HG03354 (cell line): ENCODE measurements around the gene SUPT3H.
"Not testable (repeated sequence)": the region's sequence is repeated elsewhere in the genome, so short reads cannot be mapped to it uniquely, and the experiment has no call there.

ENCODE experiments used
- ATAC-seq: cut with Tn5 transposase; IDR thresholded peaks from one replicate; pipeline ENCODE4 v1.9.1; 2021; ENCODE audit warnings: mild to moderate bottlenecking; ENCODE audit not compliant: unreplicated experiment, poor library complexity, severe bottlenecking

Gene SUPT3H

DNA sequence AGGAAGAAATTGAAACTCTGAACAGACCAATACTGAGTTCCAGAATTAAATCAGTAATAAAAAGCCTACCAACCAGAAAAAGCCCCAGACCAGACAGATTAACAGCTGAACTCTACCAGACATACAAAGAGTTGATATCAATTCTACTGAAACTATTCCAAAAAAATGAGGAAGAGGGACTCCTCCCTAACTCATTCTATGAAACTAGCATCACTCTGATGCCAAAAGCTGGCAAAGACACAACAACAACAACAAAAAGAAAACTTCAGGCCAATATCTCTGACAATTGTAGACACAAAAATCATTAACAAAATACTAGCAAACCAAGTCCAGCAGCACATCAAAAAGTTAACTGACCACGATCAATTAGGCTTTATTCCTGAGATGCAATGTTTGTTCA, 295.6 kb downstream of the SUPT3H start:
- ATAC-seq: no peak

DNA sequence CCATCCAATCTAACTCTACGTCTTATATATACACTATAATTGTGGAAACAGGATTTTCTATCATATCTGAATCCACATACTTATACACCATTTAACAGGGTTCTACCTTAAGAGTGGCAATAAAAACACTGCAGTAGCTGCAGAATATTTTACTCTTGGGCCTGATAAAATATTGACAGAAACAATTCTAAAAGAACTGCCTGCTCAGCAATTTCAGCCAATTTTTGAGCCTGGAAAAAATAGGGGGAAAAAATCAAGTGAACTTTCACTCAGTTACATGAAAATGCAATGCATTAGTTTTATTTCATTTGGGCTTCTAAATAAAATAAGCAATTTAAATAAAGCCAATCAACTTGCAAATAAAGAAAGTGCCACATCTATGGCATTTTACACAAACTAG, 296.1 kb downstream of the SUPT3H start:
- no peak for ATAC-seq

DNA sequence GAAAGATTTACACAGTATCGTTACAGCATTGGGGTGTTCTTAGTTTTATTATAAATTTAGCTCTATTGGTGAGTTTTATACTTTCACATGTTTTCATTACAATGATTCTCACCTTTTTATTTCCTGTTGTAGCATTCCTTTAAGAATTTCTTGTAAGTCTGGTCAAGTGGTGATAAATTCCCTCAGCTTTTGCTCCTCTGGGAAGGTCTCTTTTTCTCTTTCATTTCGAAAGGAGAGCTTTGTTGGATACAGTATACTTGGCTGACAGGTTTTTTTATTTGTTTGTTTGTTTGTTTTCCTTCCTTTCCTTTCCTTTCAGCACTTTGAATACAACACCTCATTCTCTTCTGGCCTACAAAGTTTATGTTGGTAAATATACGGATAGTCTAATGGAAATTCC, 299.3 kb downstream of the SUPT3H start:
- no peak for ATAC-seq

DNA sequence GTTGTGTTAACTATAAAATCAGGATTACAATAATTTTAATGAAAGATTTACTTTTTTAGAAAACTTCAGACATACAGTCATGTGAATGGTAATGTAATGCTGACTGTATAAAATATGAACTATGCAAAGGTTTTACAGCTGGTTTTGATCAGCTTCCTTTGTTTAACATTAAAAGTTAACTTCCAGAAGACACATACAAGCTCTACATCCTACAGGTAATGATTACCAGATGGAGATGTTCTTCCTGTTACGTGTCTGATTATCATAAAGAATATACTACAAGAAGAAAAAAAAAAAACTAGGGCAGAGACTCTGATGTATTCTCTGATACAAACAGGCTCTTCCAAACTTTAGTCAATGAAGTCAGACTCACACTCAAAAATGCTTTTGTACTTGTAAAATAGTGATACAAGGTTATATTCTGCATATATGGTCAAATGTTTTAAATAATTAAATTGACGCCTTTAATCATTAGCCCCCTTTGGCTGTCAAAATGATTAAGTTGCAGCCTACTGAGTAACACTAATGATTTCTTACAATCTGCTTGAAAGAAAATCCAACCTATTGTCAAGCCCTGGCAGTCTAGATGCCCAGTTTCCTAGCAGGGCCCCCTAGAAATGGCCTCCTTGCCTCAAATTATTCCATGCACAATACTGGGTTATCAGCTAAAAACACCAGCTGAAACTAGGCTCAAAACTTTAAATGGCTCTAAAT, 301.4 kb downstream of the SUPT3H start:
- ATAC-seq: no peak

DNA sequence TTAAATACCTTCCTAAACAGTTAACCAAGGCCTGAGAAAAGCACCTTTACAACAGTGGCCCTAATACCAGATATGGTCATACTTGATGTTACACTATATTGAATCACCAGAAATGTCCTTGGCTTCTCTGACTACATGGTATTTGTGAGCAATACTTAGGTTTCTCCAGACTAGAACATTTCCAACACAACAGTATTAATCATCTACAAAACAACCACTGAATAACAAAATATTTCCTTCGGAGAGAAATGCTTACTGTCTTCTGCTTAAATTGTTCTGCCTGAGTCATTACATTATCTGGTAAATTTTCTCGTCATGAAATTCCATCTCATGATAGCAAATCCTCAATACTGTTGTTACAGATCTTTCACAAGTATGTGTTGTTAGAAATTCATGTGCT, 302.5 kb downstream of the SUPT3H start:
- ATAC-seq: no peak

DNA sequence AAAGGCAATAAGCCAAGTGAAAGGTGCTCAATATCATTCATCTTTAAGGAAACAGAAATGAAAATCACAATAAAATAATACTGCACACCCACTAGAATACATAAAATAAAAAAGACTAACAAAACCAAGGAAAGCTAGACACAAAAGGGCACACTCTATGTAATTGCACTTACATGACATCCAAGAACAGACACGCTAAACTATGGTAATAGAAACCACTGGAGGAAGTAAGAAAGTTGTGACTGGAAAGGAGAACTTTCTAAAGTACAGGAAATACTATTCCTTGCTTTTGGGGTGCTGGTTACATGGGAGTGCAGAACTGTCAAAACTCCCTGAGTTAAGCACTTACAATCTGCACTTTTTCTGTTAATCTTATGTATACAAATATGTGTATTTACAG, 303.3 kb downstream of the SUPT3H start:
- ATAC-seq: no peak

DNA sequence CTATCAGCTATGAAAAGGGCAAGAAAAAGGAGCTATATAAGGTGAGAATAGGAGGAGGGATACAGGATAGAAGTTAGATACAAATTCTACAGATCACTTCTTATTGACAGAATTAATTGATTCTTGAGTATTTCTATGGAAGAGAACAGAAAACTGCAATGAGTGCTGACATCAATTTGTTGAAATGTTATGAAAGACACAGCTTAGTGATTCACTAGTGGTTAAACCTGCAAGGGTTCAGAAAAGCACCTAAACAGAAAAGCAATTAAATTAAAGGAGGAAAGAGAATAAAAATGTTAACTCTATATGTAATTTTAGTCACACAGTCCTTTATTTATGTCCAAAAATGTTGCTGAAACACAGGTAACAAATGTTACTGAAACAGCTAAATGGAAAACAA, 304.0 kb downstream of the SUPT3H start:
- no peak for ATAC-seq

DNA sequence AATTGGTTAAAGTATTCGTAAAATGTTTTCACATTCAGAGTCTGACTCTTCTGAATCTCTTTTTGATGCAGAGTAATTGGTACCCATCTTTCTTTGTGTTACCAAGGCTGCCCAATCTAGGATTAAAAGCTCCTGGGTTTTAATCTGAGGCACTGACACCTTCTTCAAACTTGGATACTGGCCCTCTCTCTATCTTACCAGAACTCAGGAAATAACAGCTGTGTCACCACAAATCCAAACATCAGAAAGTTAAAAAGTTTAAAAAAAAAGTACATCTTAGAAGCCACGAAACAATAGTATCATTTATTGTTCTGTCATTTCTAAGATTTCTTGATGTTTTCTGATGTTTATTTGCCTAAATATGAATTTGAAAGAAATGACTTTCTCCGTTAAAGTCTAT, 305.1 kb downstream of the SUPT3H start:
- ATAC-seq: no peak

DNA sequence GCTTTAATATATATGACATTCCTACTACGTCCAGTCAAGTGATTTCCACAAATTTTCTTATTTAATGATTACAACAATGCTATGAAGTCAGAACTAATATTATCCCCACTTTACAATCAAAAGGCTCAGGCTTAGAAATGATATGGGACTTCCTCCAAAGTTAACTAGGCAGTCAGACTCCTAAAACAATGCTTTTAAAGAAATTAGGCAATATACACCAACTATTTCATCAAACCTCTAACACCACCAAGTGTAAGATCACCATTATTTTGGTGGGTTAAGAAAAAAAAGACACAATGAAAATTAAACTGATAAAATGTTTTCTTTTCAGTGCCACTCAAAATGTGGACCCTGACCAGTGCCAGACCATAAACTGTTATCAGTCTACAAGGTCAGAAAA, 305.7 kb downstream of the SUPT3H start:
- ATAC-seq: no peak

DNA sequence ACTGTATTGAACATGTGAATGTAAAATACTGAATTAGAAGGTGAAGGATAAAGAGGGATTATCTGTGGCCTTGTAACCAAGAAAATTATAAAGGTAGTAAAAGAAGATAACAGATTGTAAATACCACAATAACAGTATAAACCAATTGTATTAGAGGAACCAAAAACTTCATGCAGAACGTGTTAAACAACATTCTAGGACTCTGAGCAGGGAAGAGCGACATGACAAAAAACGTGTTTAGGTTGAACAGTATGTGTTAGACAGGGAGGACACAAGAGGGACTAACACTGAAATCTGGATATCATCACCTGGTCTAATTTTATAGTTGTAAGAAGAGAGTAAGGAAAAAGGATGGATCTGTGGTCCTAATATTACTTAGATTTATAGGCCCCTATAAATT, 308.6 kb downstream of the SUPT3H start:
- no peak for ATAC-seq

DNA sequence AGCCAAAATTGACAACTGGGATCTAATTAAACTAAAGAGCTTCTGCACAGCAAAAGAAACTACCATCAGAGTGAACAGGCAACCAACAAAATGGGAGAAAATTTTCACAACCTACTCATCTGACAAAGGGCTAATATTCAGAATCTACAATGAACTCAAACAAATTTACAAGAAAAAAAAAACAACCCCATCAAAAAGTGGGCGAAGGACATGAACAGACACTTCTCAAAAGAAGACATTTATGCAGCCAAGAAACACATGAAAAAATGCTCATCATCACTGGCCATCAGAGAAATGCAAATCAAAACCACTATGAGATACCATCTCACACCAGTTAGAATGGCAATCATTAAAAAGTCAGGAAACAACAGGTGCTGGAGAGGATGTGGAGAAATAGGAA, 310.3 kb downstream of the SUPT3H start:
- ATAC-seq: not testable (repeated sequence)

DNA sequence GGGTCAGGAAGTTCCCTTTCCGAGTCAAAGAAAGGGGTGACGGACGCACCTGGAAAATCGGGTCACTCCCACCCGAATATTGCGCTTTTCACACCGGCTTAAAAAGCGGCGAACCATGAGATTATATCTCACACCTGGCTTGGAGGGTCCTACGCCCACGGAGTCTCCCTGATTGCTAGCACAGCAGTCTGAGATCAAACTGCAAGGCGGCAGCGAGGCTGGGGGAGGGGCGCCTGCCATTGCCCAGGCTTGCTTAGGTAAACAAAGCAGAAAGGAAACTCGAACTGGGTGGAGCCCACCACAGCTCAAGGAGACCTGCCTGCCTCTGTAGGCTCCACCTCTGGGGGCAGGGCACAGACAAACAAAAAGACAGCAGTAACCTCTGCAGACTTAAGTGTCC, 315.1 kb downstream of the SUPT3H start:
- ATAC-seq: not testable (repeated sequence)

DNA sequence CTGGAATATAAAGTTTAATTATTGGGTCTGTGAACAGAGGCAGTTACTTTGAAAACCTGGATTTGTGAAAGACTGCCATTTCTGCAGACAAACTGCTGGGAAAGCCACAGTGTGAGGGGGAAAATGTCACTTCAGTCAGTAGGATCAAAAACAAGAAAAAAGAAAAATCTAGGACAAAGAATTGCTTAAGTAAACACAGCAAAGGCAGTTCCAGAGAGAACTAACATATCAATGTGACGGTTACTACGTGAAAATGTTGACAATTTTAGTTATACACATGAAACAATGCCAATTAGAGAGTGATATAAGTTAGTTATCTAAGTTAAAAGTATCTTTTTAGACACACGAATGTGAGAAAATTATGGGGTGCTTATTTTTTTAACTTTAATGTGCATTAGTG, 320.0 kb downstream of the SUPT3H start:
- ATAC-seq: no peak

DNA sequence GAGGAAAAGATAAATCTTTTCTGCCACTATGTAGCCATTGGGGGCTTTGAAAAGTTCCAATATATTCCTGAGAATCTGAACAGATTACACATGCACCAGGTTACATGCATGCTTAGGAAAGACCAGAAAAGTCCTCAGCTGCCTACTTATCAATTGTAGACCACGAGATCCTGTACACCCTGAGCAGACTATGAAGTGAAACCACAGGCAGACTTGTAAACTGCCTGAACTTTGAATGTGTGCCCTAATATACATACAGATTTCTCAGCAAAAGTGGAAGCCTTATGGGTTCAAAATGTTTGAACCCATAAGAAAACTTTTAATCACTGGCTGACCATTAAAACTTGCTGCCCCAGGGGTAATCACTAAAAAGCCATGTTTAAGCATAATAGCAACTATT, 323.1 kb downstream of the SUPT3H start:
- ATAC-seq: no peak

DNA sequence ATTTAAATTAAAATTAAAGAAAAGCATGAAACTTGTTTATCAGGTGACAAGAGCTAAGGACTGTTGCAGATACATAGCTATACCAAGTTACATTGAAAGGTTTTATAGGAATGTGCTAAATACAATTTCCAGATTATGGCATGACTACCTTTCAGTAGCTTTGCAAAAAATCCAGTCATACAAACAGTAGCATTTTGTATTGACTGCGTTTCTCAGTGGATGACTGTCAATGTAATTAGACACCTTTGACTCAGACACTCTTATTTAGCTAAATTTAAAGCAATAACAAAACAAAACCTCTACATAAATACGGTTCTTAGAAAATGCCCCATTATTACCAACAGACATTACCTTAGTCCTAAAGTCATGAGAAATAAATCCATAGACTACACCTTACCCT, 325.4 kb downstream of the SUPT3H start:
- ATAC-seq: no peak

DNA sequence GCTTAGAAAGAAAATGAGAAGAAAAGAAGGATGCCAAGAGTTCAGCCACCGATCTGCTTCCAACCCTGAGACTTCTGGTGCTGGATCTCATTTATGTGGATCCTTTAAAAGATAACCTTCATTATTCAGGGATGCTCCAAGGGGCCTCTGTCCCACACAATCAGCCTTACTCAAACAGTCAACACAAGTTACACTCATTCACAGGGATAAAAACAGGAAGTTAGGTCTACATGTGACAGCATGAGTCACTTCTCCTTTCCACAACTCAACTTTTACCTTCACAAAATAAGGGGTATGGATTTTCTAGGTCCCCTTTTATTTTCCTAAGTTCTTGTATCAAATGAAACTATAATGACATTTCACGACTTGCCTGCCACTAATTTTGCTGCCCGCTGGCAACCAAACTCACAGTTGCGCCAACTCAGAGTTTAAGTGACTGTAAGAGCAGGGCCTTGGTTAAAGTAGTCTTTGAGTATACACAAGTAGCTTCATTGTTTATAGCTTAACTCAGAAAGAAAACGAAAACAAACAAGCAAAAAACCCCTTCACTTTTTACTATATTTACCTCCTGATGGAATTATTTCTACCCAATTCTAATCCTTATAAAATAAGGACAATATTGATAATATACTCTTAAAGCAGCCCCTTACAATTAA, 328.4 kb downstream of the SUPT3H start:
- no peak for ATAC-seq

DNA sequence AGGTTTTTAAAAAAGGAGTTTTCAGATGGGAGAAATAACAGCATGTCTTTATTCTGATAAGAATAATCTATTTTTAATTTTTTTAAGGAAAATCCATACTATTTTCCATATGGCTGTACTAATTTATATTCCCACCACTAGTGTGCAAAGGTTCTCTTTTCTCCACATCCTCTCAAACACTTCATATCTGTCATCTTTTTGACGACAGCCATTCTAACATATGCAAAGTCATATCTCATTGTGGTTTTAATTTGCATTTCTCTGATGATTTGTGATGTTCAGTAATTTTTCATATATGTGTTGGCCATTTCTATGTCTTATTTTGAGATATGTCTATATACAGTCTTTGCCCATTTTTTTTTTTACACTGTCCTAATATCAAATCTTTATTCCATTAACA, 330.2 kb downstream of the SUPT3H start:
- no peak for ATAC-seq

DNA sequence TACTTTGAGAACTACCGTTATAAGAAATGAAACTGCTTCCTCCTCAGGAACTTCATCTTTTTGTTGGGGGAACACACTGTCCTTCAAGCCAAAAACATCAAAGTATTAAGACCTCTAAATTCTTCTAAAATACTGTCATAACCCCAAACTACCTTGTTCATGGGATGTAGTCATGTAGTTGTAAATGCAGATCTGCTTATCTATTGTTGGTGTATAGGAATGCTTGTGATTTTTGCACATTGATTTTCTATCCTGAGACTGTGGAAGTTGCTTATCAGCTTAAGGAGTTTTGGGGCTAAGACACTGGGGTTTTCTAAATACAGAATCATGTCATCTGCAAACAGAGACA, 332.5 kb downstream of the SUPT3H start:
- ATAC-seq: no peak

DNA sequence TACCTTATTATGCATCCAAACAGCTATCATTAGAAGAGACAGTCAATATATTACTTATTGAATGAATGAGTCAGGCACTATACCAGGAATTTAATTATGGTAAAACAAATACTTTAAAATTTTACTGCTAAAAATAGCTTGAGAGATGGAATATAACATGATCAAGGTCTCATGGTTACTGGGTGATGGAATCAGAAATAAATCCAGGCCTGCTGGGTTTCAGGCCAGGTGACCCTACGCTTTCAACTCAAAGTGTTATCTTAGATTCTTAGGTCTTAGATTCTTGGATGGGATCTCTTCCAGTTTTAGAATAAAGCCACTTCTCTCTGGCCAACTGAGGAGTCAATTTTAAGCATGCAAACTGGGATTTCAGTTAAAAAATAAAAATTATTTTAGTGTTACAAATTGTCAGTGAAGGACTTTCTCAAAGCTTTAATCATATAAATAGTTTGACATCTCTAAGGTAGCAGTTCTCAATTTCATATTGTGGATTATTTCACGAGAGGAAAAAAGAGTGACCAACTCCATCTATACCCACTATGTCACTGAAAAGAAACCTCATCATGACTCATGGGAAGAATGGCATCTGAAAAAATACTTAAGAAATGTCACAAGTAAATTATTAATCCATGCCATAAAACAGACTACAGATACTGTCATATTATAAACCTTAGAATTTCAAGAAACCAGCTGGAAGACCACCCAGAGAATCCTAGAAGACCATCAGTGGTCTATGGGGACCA, 333.1 kb downstream of the SUPT3H start:
- ATAC-seq: no peak

DNA sequence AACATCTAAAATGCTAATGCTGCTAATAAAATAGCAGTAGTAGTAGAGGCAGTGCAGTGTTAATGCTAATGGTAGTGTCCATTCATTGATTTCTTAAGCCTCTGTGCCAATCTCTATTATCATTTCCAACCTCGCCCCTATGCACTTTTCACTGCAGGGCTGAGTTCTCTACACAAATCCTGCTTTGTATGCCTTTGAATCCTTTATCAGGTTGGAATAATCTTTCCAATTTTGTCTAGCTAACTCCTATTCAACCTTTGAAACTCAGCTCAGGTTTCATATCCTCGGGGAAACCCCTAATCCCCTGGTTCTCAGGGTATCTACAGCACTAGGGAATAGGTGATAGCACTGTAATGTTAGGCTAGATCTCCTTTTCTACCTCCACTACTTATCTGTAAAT, 333.6 kb downstream of the SUPT3H start:
- no peak for ATAC-seq

DNA sequence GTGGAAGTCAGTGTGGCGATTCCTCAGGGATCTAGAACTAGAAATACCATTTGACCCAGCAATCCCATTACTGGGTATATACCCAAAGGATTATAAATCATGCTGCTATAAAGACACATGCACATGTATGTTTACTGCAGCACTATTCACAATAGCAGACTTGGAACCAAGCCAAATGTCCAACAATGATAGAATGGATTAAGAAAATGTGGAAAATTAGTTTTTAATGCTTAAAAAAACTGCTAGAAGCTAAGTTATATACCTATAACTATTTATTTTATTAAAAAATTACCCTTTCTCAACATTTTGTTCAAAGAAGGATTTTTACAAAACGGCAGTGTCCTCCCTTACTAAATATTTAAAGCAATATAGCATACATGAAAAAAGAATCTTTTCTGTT, 335.1 kb downstream of the SUPT3H start:
- not testable (repeated sequence) for ATAC-seq
